Measurements from ENCODE around the gene TANK. TPM values are rescaled to one million over a fixed set of nuclear protein-coding genes. Genes with fewer than 3 reads are reported as not detected.

Gene TANK
- total and polyA plus RNA-seq, 2 donors (not counting 3 experiments of a cell fraction or from before 2014, with no cell fraction given), result 33.3 to 83.2 TPM

GRCh38 chr2:161257123-161257952, 97.1 kb downstream of the TANK start:
- FAIRE-seq, result no peak

More at GRCh38 chr2:161257123-161257952, 97.1 kb downstream of the TANK start:
- dilution Hi-C loops (cut with MboI; ENCODE audit: extremely low pct_ligation_motif_present, low sequenced_read_pairs) (no loop called here), intact Hi-C loops (cut with micrococcal nuclease) (no loop called here)
- no peak for TF ChIP-seq POLR2A (IDR thresholded peaks at IDR 0.05; ENCODE audit: low read depth, low read length)
- TF ChIP-seq FOS (IDR thresholded peaks at IDR 0.05; ENCODE audit: borderline replicate concordance, insufficient read depth, low read length), result no peak
- TF ChIP-seq MAX (IDR thresholded peaks at IDR 0.05; ENCODE audit: insufficient read depth, insufficient read length), result no peak
- no peak for TF ChIP-seq POLR2AphosphoS5 (IDR thresholded peaks at IDR 0.05; ENCODE audit: insufficient read depth, low read depth, low read length)
- no peak for TF ChIP-seq EZH2 (IDR thresholded peaks at IDR 0.05; ENCODE audit: borderline replicate concordance, low read depth, low read length, severe bottlenecking)
- no peak for TF ChIP-seq CTCF (IDR thresholded peaks at IDR 0.05; ENCODE audit: extremely low read depth in 1 of 2, insufficient read depth in 1 of 2, low read depth in 1 of 2, low read length in 2 of 2)
- no peak for TF ChIP-seq GATA2 (IDR thresholded peaks at IDR 0.05; ENCODE audit: insufficient read depth, insufficient read length, low read depth, low read length)
- no peak for TF ChIP-seq JUN (IDR thresholded peaks at IDR 0.05; ENCODE audit: borderline replicate concordance, insufficient read depth, insufficient read length, low read depth)
- TF ChIP-seq MYC (IDR thresholded peaks at IDR 0.05; ENCODE audit: low read depth, low read length), result no peak
- no TSS peak for BruUV-seq (replicated peaks)
- no peak for DNase-seq (ENCODE audit: low read depth, low spot score)
- Histone ChIP-seq H2AFZ (ENCODE audit: low read depth, low read length) (peak overlapping the region; percentile 42), H3K27me3 (ENCODE audit: control insufficient read depth in 2 of 2, insufficient read depth in 2 of 2, low read length in 2 of 2) (no peaks in the 10 kb centered on the region), H3K4me3 (replicated peaks in 1 of 3; ENCODE audit: insufficient read depth in 1 of 3, low read depth in 1 of 3, low read length in 3 of 3) (no peak overlapping the region), H3K4me2 (ENCODE audit: insufficient read depth, low read length) (no peak overlapping the region), H3K9ac (replicated peaks; ENCODE audit: extremely low read depth, insufficient read depth, low read length) (no peak overlapping the region), H4K20me1 (replicated peaks; ENCODE audit: control insufficient read depth, extremely low read depth, insufficient read depth, low read length) (no peaks in the 10 kb centered on the region), H3K79me2 (ENCODE audit: control insufficient read depth, insufficient read depth, low read length) (no peaks in the 10 kb centered on the region), H3K27ac (ENCODE audit: insufficient read depth, low read depth, low read length) (no peak overlapping the region), H3K9me1 (replicated peaks; ENCODE audit: control insufficient read depth, extremely low read depth, insufficient read depth, low read length) (no peaks in the 10 kb centered on the region), H3K4me1 (ENCODE audit: control insufficient read depth, extremely low read depth, insufficient read depth, low read length) (no peaks in the 10 kb centered on the region), H3K9me3 (replicated peaks; ENCODE audit: control insufficient read depth, insufficient read depth, low read length) (no peaks in the 10 kb centered on the region), H3K36me3 (ENCODE audit: control insufficient read depth in 2 of 2, extremely low read depth in 1 of 2, insufficient read depth in 2 of 2, low read length in 2 of 2) (no peaks in the 10 kb centered on the region)
- ChIA-PET POLR2A (no interaction called here), CTCF (interaction anchor here (1.5 kb wide), 1 partner anchor 25 kb away, joined by 3 read pairs; no protein-coding TSS in a partner anchor)
